Measurements from ENCODE around the gene PHLDA1. TPM values are rescaled to one million over a fixed set of nuclear protein-coding genes. Genes with fewer than 3 reads are reported as not detected.

Gene PHLDA1
- total and polyA plus RNA-seq, 4 donors: 2.8 to 11.5 (median 5.7) TPM

DNA sequence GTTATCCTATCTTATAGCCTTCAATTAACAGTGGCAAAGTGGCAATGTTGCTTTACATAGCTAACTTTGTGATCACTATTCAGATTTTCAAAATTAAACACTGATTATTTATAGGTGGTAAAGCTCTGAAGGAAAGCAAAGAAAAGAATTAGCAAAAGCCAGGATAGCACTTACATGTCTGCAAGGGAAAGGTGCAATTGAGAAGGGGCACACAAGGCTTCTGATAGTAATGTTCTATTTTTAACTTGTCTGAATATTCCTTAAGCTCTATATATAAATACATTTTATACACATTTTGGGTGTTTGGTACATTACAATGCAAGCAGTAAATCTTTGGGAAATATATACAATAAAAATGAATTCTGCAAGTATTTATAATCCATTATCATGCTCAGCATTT is 42.0 kb upstream of the PHLDA1 start:
- no peak for DNase-seq (ENCODE audit: low spot score)
- Histone ChIP-seq H3K9me3 (ENCODE audit: control insufficient read depth in 4 of 4, low read length in 3 of 4) (no peaks in the 10 kb centered on the region), H3K4me1 (ENCODE audit: control insufficient read depth in 4 of 4, insufficient read depth in 4 of 4, low read length in 3 of 4) (no peaks in the 10 kb centered on the region), H3K9ac (ENCODE audit: low read depth in 1 of 2, low read length in 2 of 2) (no peak overlapping the region), H3K4me3 (ENCODE audit: low read depth in 1 of 3, low read length in 3 of 3) (no peak overlapping the region), H3K27me3 (ENCODE audit: control insufficient read depth in 4 of 4, insufficient read depth in 4 of 4, low read length in 3 of 4) (no peaks in the 10 kb centered on the region), H3K27ac (ENCODE audit: low read depth in 1 of 2, low read length in 2 of 2) (no peak overlapping the region), H3K36me3 (ENCODE audit: control insufficient read depth in 4 of 4, insufficient read depth in 3 of 4, low read depth in 1 of 4, low read length in 3 of 4) (peaks cover 0 to 2% (median under 1%) of the 10 kb centered on the region in 4 donors)
- TF ChIP-seq FOXA1 (IDR thresholded peaks at IDR 0.05) (no peak), FOXA2 (IDR thresholded peaks at IDR 0.05) (no peak), JUND (IDR thresholded peaks at IDR 0.05) (no peak), HNF4G (IDR thresholded peaks at IDR 0.05) (no peak), TAF1 (conservative IDR thresholded peaks at IDR 0.05) (no peak), SP1 (IDR thresholded peaks at IDR 0.05) (no peak), RAD21 (IDR thresholded peaks at IDR 0.05) (no peak), EGR1 (IDR thresholded peaks at IDR 0.05; ENCODE audit: low read depth in 2 of 2) (no peak), NR2F2 (IDR thresholded peaks at IDR 0.05) (no peak), RXRA (IDR thresholded peaks at IDR 0.05) (no peak), YY1 (IDR thresholded peaks at IDR 0.05) (no peak), GABPA (IDR thresholded peaks at IDR 0.05 in 1 of 2, conservative IDR thresholded peaks at IDR 0.05 in 1 of 2) (no peak), HNF4A (conservative IDR thresholded peaks at IDR 0.05) (no peak)
- TF ChIP-seq, protein P1, sequence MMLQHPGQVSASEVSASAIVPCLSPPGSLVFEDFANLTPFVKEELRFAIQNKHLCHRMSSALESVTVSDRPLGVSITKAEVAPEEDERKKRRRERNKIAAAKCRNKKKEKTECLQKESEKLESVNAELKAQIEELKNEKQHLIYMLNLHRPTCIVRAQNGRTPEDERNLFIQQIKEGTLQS (IDR thresholded peaks at IDR 0.05): no peak
- TF ChIP-seq, protein P2, sequence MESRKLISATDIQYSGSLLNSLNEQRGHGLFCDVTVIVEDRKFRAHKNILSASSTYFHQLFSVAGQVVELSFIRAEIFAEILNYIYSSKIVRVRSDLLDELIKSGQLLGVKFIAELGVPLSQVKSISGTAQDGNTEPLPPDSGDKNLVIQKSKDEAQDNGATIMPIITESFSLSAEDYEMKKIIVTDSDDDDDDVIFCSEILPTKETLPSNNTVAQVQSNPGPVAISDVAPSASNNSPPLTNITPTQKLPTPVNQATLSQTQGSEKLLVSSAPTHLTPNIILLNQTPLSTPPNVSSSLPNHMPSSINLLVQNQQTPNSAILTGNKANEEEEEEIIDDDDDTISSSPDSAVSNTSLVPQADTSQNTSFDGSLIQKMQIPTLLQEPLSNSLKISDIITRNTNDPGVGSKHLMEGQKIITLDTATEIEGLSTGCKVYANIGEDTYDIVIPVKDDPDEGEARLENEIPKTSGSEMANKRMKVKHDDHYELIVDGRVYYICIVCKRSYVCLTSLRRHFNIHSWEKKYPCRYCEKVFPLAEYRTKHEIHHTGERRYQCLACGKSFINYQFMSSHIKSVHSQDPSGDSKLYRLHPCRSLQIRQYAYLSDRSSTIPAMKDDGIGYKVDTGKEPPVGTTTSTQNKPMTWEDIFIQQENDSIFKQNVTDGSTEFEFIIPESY (IDR thresholded peaks at IDR 0.05): no peak
- TF ChIP-seq, protein P3, sequence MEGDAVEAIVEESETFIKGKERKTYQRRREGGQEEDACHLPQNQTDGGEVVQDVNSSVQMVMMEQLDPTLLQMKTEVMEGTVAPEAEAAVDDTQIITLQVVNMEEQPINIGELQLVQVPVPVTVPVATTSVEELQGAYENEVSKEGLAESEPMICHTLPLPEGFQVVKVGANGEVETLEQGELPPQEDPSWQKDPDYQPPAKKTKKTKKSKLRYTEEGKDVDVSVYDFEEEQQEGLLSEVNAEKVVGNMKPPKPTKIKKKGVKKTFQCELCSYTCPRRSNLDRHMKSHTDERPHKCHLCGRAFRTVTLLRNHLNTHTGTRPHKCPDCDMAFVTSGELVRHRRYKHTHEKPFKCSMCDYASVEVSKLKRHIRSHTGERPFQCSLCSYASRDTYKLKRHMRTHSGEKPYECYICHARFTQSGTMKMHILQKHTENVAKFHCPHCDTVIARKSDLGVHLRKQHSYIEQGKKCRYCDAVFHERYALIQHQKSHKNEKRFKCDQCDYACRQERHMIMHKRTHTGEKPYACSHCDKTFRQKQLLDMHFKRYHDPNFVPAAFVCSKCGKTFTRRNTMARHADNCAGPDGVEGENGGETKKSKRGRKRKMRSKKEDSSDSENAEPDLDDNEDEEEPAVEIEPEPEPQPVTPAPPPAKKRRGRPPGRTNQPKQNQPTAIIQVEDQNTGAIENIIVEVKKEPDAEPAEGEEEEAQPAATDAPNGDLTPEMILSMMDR (IDR thresholded peaks at IDR 0.05; ENCODE audit: low read depth, low read length, missing input control): no peak
- TF ChIP-seq, protein P4, sequence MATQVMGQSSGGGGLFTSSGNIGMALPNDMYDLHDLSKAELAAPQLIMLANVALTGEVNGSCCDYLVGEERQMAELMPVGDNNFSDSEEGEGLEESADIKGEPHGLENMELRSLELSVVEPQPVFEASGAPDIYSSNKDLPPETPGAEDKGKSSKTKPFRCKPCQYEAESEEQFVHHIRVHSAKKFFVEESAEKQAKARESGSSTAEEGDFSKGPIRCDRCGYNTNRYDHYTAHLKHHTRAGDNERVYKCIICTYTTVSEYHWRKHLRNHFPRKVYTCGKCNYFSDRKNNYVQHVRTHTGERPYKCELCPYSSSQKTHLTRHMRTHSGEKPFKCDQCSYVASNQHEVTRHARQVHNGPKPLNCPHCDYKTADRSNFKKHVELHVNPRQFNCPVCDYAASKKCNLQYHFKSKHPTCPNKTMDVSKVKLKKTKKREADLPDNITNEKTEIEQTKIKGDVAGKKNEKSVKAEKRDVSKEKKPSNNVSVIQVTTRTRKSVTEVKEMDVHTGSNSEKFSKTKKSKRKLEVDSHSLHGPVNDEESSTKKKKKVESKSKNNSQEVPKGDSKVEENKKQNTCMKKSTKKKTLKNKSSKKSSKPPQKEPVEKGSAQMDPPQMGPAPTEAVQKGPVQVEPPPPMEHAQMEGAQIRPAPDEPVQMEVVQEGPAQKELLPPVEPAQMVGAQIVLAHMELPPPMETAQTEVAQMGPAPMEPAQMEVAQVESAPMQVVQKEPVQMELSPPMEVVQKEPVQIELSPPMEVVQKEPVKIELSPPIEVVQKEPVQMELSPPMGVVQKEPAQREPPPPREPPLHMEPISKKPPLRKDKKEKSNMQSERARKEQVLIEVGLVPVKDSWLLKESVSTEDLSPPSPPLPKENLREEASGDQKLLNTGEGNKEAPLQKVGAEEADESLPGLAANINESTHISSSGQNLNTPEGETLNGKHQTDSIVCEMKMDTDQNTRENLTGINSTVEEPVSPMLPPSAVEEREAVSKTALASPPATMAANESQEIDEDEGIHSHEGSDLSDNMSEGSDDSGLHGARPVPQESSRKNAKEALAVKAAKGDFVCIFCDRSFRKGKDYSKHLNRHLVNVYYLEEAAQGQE (IDR thresholded peaks at IDR 0.05): no peak
- TF ChIP-seq, protein P5, sequence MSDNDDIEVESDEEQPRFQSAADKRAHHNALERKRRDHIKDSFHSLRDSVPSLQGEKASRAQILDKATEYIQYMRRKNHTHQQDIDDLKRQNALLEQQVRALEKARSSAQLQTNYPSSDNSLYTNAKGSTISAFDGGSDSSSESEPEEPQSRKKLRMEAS (IDR thresholded peaks at IDR 0.05): no peak

Measured in liver (tissue), 9 donors.